GM12873 (cell line): ENCODE data around the gene TNPO1.

ENCODE experiments used
- CTCF ChIP-seq: IDR thresholded peaks from 2 replicates; pipeline ENCODE4 v1.5.1; 2012; ENCODE audit warnings: low read depth, mild to moderate bottlenecking, moderate library complexity, low read length, control low read depth; ENCODE audit not compliant: insufficient read depth; ENCODE audit errors: missing control alignments

TNPO1 gene

GRCh38 chr5:72959257-72959656 is 142.8 kb downstream of the TNPO1 start:
- no peak for TF ChIP-seq CTCF
